AG10803 (cell line): Measurements from ENCODE around the gene IL1RAPL2.
A peak's percentile ranks its signal among the peaks of the same experiment; 100 is the strongest.

Source experiments
- DNase-seq: peaks from one replicate; pipeline ENCODE4 v3.0.0; 2010; ENCODE audit warnings: low read depth
- H3K4me3 ChIP-seq: 2 replicates; pipeline ENCODE4 v1.5.1; 2011; ENCODE audit warnings: mild to moderate bottlenecking, low read length, control low read depth
- TF ChIP-seq, protein P1 (sequence below): conservative IDR thresholded peaks from 2 replicates; pipeline ENCODE4 v1.5.1; 2011; ENCODE audit warnings: mild to moderate bottlenecking, low read length, control low read depth, inconsistent platforms

IL1RAPL2 gene

GRCh38 chrX:105241056-105241455 lies 675.1 kb downstream of the IL1RAPL2 start:
- DNase-seq, result no peak
- TF ChIP-seq, protein P1, sequence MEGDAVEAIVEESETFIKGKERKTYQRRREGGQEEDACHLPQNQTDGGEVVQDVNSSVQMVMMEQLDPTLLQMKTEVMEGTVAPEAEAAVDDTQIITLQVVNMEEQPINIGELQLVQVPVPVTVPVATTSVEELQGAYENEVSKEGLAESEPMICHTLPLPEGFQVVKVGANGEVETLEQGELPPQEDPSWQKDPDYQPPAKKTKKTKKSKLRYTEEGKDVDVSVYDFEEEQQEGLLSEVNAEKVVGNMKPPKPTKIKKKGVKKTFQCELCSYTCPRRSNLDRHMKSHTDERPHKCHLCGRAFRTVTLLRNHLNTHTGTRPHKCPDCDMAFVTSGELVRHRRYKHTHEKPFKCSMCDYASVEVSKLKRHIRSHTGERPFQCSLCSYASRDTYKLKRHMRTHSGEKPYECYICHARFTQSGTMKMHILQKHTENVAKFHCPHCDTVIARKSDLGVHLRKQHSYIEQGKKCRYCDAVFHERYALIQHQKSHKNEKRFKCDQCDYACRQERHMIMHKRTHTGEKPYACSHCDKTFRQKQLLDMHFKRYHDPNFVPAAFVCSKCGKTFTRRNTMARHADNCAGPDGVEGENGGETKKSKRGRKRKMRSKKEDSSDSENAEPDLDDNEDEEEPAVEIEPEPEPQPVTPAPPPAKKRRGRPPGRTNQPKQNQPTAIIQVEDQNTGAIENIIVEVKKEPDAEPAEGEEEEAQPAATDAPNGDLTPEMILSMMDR, result no peak
- no peak overlapping the region for H3K4me3 ChIP-seq

DNA sequence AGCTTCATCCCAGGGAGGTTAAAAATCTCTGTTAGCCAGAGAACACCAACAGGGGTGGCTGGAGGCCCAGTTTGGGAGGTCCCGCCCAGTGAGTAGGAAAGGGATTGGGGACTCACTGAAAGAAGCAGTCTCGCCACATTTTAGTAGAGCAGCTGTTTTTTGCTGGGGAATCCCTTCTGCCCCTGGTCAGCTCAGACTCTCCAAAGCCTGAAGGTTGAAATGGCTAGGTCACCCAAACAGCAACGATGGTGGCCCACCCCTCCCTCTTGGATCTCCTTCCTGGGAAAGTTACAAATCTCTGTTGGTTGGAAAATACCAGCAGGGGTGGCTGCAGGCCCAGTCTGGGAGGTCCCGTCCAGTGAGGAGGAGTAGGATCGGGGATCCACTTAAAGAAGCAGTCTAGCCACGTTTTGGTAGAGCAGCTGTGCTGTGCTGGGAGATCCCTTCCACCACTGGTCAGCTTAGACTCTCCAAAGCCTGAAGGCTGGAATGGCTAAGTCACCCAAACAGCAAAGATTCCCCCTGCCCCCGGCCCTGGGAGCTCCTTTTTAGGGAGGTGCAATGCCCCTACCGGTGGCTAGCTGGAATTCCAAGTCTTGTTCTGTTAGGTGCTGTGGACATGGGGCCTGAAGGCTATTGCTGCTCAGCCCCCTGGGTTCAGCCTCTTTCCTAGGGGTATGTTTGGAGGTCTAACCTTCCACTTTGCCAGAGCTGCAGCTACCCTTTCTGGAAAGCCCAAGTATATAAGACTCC lies 694.5 kb downstream of the IL1RAPL2 start:
- DNase-seq, result no peak
- no peak overlapping the region for H3K4me3 ChIP-seq
- TF ChIP-seq, protein P1, result no peak

GRCh38 chrX:105263171-105263570 lies 697.2 kb downstream of the IL1RAPL2 start:
- TF ChIP-seq, protein P1, result no peak
- DNase-seq, result no peak
- H3K4me3 ChIP-seq, result no peak overlapping the region

DNA sequence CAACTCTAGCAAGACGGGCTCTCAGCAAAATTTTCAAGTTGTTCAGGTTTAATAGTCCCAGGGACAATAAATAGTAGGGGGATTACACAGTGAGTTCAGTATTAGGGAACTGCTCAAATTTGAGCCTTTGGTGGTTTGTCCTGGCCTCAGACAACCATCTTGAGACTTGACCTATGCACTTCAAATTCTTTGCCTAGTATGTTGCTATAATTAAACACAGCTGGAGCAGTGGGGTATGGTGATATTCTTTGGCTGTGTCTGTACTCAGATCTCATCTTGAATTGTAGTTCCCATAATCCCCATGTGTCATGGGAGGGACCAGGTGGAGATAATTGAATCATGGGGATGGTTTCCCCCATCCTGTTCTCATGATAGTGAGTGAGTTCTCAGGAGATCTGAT lies 697.8 kb downstream of the IL1RAPL2 start:
- no peak overlapping the region for H3K4me3 ChIP-seq
- TF ChIP-seq, protein P1, result no peak
- no peak for DNase-seq

DNA sequence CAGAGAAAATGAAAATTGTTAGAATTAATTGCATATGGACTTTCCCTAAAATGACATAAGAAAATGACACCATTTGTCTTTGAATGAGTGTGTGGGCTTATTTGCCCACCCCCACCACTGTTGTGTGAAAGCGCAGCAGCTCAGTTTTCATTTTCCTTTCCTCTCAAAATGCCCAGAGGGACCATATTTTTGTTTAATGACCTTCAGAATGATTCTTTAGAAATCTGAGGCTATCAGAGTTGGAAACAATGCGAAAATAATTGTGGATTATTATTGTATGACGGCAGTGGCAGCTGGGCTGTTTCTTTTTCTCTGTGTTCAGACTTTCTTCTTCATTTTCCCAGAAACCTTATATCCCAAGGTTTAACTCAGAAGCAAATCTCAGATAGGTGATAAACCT lies 699.1 kb downstream of the IL1RAPL2 start:
- no peak overlapping the region for H3K4me3 ChIP-seq
- TF ChIP-seq, protein P1, result no peak
- DNase-seq, result no peak

GRCh38 chrX:105266456-105266855 lies 700.5 kb downstream of the IL1RAPL2 start:
- TF ChIP-seq, protein P1, result no peak
- H3K4me3 ChIP-seq, result no peak overlapping the region
- DNase-seq, result peak; percentile 0

DNA sequence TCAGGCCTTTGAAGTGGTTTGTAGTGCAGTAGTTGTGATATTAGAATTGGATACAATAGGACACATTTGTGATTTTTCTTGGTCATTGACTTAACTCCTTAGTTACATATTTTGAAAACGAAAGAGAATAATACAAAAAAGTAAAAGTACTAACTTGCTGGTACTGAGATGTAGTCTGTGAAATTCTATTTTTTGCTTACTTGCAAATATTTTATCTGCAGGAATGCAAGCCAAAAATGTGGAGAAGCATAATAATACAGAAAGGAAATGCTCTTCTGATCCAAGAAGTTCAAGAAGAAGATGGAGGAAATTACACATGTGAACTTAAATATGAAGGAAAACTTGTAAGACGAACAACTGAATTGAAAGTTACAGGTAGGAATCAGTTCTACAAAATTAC lies 701.2 kb downstream of the IL1RAPL2 start:
- DNase-seq, result no peak
- TF ChIP-seq, protein P1, result no peak
- no peak overlapping the region for H3K4me3 ChIP-seq
